Measurements from ENCODE around the gene STX1A. TPM values are rescaled to one million over a fixed set of nuclear protein-coding genes. Genes with fewer than 3 reads are reported as not detected.

The STX1A gene
- total and polyA plus RNA-seq, 2 of the 4 experiments (the other 2 are of a cell fraction), result 9.3 to 22.0 TPM

GRCh38 chr7:73717991-73718405 is 1.5 kb downstream of the STX1A start:
- no peak overlapping the region for H4K91ac ChIP-seq (ENCODE audit: insufficient read depth, low read depth, low read length)
- H3K4me1 ChIP-seq (ENCODE audit: control insufficient read depth, insufficient read depth, low read length), result peaks cover 28% of the 10 kb centered on the region
- no peaks in the 10 kb centered on the region for H3K9me3 ChIP-seq (ENCODE audit: control insufficient read depth, insufficient read depth, low read length)
- H3K14ac ChIP-seq (replicated peaks; ENCODE audit: low read depth, low read length), result no peak overlapping the region
- intact Hi-C loops (cut with micrococcal nuclease) (loop anchor here (5.0 kb wide), 2 partner anchors 36 to 51 kb away; partner anchors contain the start of genes BUD23, DNAJC30 and VPS37D), in situ Hi-C loops (cut with MboI; ENCODE audit: low sequenced_read_pairs) (no loop called here), dilution Hi-C loops (cut with HindIII; ENCODE audit: low sequenced_read_pairs, unreplicated experiment) (no loop called here)
- no peak overlapping the region for H2AFZ ChIP-seq (replicated peaks; ENCODE audit: low read length, poor library complexity)
- ATAC-seq (ENCODE audit: low read depth) (peak; percentile 15), DNase-seq (peak; percentile 93)
- H3K27me3 ChIP-seq (ENCODE audit: control insufficient read depth, insufficient read depth, low read length), result no peaks in the 10 kb centered on the region
- BruUV-seq (replicated peaks), result no TSS peak
- H3K9ac ChIP-seq (ENCODE audit: low read depth, low read length), result no peak overlapping the region
- peaks cover 2% of the 10 kb centered on the region; the same call in 1 of the 2 replicates for H3K36me3 ChIP-seq (ENCODE audit: control insufficient read depth, insufficient read depth, low read length)
- peak overlapping the region; percentile 27 for H2BK5ac ChIP-seq (ENCODE audit: low read depth, low read length, poor library complexity, severe bottlenecking)
- no peak overlapping the region for H4K5ac ChIP-seq (ENCODE audit: low read depth, low read length)
- H2AK5ac ChIP-seq (ENCODE audit: low read depth, low read length), result peak overlapping the region; percentile 95
- peak overlapping the region; percentile 62 for H3K4ac ChIP-seq (ENCODE audit: low read depth, low read length)
- H4K20me1 ChIP-seq (ENCODE audit: insufficient read depth, low read length), result peaks cover 52% of the 10 kb centered on the region
- H3K9me1 ChIP-seq (ENCODE audit: insufficient read depth, low read length), result peaks cover 18% of the 10 kb centered on the region
- H3K23ac ChIP-seq (ENCODE audit: low read depth, low read length), result peak overlapping the region; percentile 62; the same call in 1 of the 2 replicates
- H4K8ac ChIP-seq (ENCODE audit: low read depth in 2 of 2, low read length in 2 of 2), result no peak overlapping the region
- peak overlapping the region; percentile 48; the same call in 1 of the 2 replicates for H2BK120ac ChIP-seq (ENCODE audit: low read depth, low read length)
- ChIA-PET POLR2A (ENCODE audit: unreplicated experiment) (no interaction called here), CTCF (interaction anchor here (1.0 to 1.3 kb wide), 3 partner anchors 17 to 111 kb away, joined by 3 read pairs; no protein-coding TSS in a partner anchor)
- 7% methylated on average over 2 of the region's 10 CpGs; no CpG with 5 or more reads in 1 of the 2 experiments for WGBS, 2 experiments (ENCODE audit: extremely low coverage in 2 of 2, insufficient read length in 1 of 2)
- no peak overlapping the region for H3K4me3 ChIP-seq (ENCODE audit: insufficient read depth, low read depth, low read length)
- no peak overlapping the region for H2BK15ac ChIP-seq (ENCODE audit: low read depth, low read length)
- peak overlapping the region; percentile 55 for H3K4me2 ChIP-seq (ENCODE audit: low read depth, low read length)
- peak overlapping the region; percentile 7; the same call in 1 of the 2 replicates for H2BK20ac ChIP-seq (ENCODE audit: low read depth, low read length)
- H3K27ac ChIP-seq (ENCODE audit: insufficient read depth, low read length), result peak overlapping the region; percentile 47; the same call in 1 of the 2 replicates
- H3K56ac ChIP-seq (ENCODE audit: extremely low read depth, insufficient read depth, low read length), result no peak overlapping the region
- TF ChIP-seq RCOR1 (IDR thresholded peaks at IDR 0.05; ENCODE audit: insufficient replicate concordance, low read length), result peak; percentile 59
- TF ChIP-seq NFE2L2 (IDR thresholded peaks at IDR 0.05; ENCODE audit: low read depth, low read length), result peak; percentile 28; the same call in 1 of the 2 replicates
- no peak for TF ChIP-seq RFX5 (IDR thresholded peaks at IDR 0.05; ENCODE audit: low read depth, low read length)
- peak; percentile 85 for TF ChIP-seq FOS (IDR thresholded peaks at IDR 0.05; ENCODE audit: low read depth, low read length)
- peak; percentile 38; the same call in 1 of the 2 replicates for TF ChIP-seq BHLHE40 (IDR thresholded peaks at IDR 0.05; ENCODE audit: low read depth, low read length)
- TF ChIP-seq CEBPB (IDR thresholded peaks at IDR 0.05; ENCODE audit: low read depth, low read length), result peak; percentile 89
- TF ChIP-seq CTCF (conservative IDR thresholded peaks at IDR 0.05; ENCODE audit: low read depth, low read length), result no peak
- TF ChIP-seq USF2 (IDR thresholded peaks at IDR 0.05; ENCODE audit: low read depth, low read length), result no peak
- peak; percentile 40 for TF ChIP-seq MAFK (IDR thresholded peaks at IDR 0.05; ENCODE audit: low read depth, low read length)
- no peak for TF ChIP-seq ELK1 (IDR thresholded peaks at IDR 0.05; ENCODE audit: borderline replicate concordance, low read depth, low read length)
- TF ChIP-seq SMC3 (IDR thresholded peaks at IDR 0.05; ENCODE audit: low read depth, low read length), result peak; percentile 7; the same call in 1 of the 2 replicates
- TF ChIP-seq MAZ (IDR thresholded peaks at IDR 0.05; ENCODE audit: borderline replicate concordance, low read depth, low read length), result no peak
- 0 out of 2 replicates have a peak, but pooled peaks have one; percentile 40 for TF ChIP-seq POLR2A (IDR thresholded peaks at IDR 0.05; ENCODE audit: low read depth, low read length)
- H3K18ac ChIP-seq (ENCODE audit: low read depth, low read length), result no peak overlapping the region
- peak overlapping the region; percentile 69 for H2AK9ac ChIP-seq (replicated peaks; ENCODE audit: low read depth, low read length, poor library complexity)
- H3K79me1 ChIP-seq (ENCODE audit: low read depth in 1 of 2, low read length in 2 of 2), result peaks cover 8 to 51% of the 10 kb centered on the region in 2 experiments
